GM13976 (cell line): ENCODE measurements around the gene NOTO.

Experiments
- DNase-seq: peaks from one replicate; pipeline ENCODE4 v3.0.0; 2012; ENCODE audit warnings: low spot score
- CTCF ChIP-seq: IDR thresholded peaks from 2 replicates; pipeline ENCODE4 v1.5.1; 2012; ENCODE audit warnings: borderline replicate concordance, mild to moderate bottlenecking; ENCODE audit not compliant: insufficient read depth; ENCODE audit errors: extremely low read depth, missing control alignments, control extremely low read depth
- in situ Hi-C: fragments of 300-500 bp; cut with MboI; formaldehyde crosslinking; loops from one replicate; pipeline ENCODE4 v1.12.0; 2022; ENCODE audit warnings: low sequenced_read_pairs, mixed read lengths, inconsistent platforms; ENCODE audit not compliant: unreplicated experiment

The NOTO gene

GRCh38 chr2:73225513-73226360, 23.4 kb downstream of the NOTO start:
- no peak for DNase-seq
- no peak for TF ChIP-seq CTCF
- in situ Hi-C loops: no loop called here

GRCh38 chr2:73227086-73227485, 24.7 kb downstream of the NOTO start:
- in situ Hi-C loops: no loop called here
- no peak for TF ChIP-seq CTCF
- no peak for DNase-seq

- no peak for TF ChIP-seq CTCF
- DNase-seq: no peak
- in situ Hi-C loops: no loop called here
Observed at GRCh38 chr2:73228631-73229030, 26.3 kb downstream of the NOTO start.

- in situ Hi-C loops: no loop called here
- DNase-seq: no peak
- no peak for TF ChIP-seq CTCF
Observed at GRCh38 chr2:73232403-73233153, 30.2 kb downstream of the NOTO start.

- DNase-seq: peak; percentile 98
- in situ Hi-C loops: no loop called here
- no peak for TF ChIP-seq CTCF
Observed at GRCh38 chr2:73233154-73233931, 31.0 kb downstream of the NOTO start, which contains the start of gene PRADC1. Gene PRADC1 (minus strand): TSS chr2:73233239. CDS start chr2:73233160, 79 bp downstream.
